Measurements from ENCODE around the gene CIBAR2.

CIBAR2 gene

GRCh38 chr16:85125570-85126393 is 13.5 kb upstream of the CIBAR2 start:
- no peak for TF ChIP-seq SIN3A (IDR thresholded peaks at IDR 0.05; ENCODE audit: borderline replicate concordance, insufficient read depth, low read length)
- no peak for TF ChIP-seq FOXP2 (optimal IDR thresholded peaks at IDR 0.05; ENCODE audit: borderline replicate concordance, extremely low read depth, extremely low read length, insufficient read depth)
- no peak for TF ChIP-seq TAF1 (IDR thresholded peaks at IDR 0.05; ENCODE audit: borderline replicate concordance, insufficient read depth, low read length)
- TF ChIP-seq REST (IDR thresholded peaks at IDR 0.05; ENCODE audit: insufficient read depth in 1 of 2, low read depth in 2 of 2, low read length in 2 of 2): no peak
- no peak for TF ChIP-seq POLR2AphosphoS5 (IDR thresholded peaks at IDR 0.05; ENCODE audit: low read depth, low read length)

- no peak for TF ChIP-seq FOXP2 (optimal IDR thresholded peaks at IDR 0.05; ENCODE audit: borderline replicate concordance, extremely low read depth, extremely low read length, insufficient read depth)
- no peak for TF ChIP-seq REST (IDR thresholded peaks at IDR 0.05; ENCODE audit: insufficient read depth in 1 of 2, low read depth in 2 of 2, low read length in 2 of 2)
- TF ChIP-seq POLR2AphosphoS5 (IDR thresholded peaks at IDR 0.05; ENCODE audit: low read depth, low read length): no peak
- no peak for TF ChIP-seq TAF1 (IDR thresholded peaks at IDR 0.05; ENCODE audit: borderline replicate concordance, insufficient read depth, low read length)
- TF ChIP-seq SIN3A (IDR thresholded peaks at IDR 0.05; ENCODE audit: borderline replicate concordance, insufficient read depth, low read length): no peak
Observed at GRCh38 chr16:85124636-85125346, 12.5 kb upstream of the CIBAR2 start.

DNA sequence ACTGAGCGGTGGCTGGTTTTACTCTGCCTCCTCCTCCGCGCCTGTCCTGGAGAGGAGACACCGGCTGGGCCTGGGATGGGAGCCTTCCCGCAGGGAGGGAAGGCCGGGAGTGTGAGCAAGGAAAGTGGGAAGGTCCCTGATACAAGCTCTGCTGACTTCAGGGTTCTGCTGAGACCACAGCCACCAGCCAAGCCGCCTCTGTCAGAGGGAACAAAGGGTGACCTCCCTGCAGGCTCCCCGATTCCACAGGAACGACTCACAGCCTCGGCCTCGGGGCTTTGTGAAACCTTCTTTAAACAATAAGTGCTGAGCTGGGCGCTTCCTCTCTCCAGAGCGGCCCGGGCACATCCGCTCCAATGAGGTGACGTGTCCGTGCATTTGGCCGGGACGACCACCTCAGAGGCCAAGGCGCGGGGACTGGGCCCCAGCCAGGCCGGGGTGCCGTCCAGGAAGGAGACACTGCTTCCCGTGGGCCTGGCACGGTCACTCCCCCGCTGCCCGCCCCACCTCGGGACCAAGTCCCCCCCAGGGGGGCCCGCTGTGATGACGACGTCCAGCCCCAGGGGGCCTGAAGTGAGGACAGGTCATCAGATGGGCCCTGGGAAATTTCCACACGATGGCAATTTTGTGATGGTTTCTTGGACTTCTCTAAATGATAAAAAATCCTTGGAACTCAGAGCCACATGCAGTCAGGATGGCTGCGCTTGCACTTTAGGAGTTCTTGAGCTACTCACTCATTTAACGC is 11.8 kb upstream of the CIBAR2 start:
- TF ChIP-seq POLR2AphosphoS5 (IDR thresholded peaks at IDR 0.05; ENCODE audit: low read depth, low read length): no peak
- no peak for TF ChIP-seq TAF1 (IDR thresholded peaks at IDR 0.05; ENCODE audit: borderline replicate concordance, insufficient read depth, low read length)
- TF ChIP-seq FOXP2 (optimal IDR thresholded peaks at IDR 0.05; ENCODE audit: borderline replicate concordance, extremely low read depth, extremely low read length, insufficient read depth): no peak
- no peak for TF ChIP-seq SIN3A (IDR thresholded peaks at IDR 0.05; ENCODE audit: borderline replicate concordance, insufficient read depth, low read length)
- no peak for TF ChIP-seq REST (IDR thresholded peaks at IDR 0.05; ENCODE audit: insufficient read depth in 1 of 2, low read depth in 2 of 2, low read length in 2 of 2)

DNA sequence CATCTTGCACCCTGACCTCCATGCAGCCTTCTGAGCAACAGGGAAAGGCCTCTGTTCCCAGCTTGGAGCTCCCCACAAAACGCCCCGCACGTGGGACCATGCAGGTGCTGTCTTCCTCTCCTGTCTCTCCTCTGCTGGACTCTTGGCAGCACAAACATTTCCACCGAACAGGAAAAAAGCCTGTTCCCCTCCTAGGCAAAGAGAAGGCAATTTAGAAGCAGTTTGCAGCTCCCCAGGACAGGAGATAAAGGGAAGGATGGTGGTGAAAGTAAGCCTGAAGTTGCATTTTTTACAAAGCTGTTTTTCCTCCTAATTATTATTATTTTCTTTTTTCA is 7.7 kb upstream of the CIBAR2 start:
- TF ChIP-seq REST (IDR thresholded peaks at IDR 0.05; ENCODE audit: insufficient read depth in 1 of 2, low read depth in 2 of 2, low read length in 2 of 2): no peak
- TF ChIP-seq POLR2AphosphoS5 (IDR thresholded peaks at IDR 0.05; ENCODE audit: low read depth, low read length): no peak
- TF ChIP-seq TAF1 (IDR thresholded peaks at IDR 0.05; ENCODE audit: borderline replicate concordance, insufficient read depth, low read length): no peak
- TF ChIP-seq FOXP2 (optimal IDR thresholded peaks at IDR 0.05; ENCODE audit: borderline replicate concordance, extremely low read depth, extremely low read length, insufficient read depth): no peak
- TF ChIP-seq SIN3A (IDR thresholded peaks at IDR 0.05; ENCODE audit: borderline replicate concordance, insufficient read depth, low read length): no peak
